ENCODE data around the gene APOA5.

DNA sequence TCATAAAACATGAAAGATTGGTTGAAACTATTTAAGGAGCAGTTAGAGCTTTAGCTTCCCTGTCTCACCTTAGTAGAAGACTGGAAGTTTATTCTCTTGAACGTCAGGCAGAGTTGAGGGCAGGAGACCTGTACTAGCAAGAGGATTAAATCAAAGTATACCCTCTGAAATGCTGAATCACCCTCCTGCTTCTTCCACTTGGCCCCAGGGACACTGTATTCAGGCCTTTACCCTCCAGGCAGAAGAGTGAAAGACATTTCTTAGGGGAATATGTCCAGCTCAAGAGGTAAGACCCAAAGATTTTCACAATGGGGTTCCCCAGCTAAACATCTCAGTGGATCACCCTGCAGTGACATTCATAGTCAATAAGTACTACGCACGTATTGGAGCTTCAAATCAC lies 19.5 kb upstream of the APOA5 start:
- TF ChIP-seq, protein P1, sequence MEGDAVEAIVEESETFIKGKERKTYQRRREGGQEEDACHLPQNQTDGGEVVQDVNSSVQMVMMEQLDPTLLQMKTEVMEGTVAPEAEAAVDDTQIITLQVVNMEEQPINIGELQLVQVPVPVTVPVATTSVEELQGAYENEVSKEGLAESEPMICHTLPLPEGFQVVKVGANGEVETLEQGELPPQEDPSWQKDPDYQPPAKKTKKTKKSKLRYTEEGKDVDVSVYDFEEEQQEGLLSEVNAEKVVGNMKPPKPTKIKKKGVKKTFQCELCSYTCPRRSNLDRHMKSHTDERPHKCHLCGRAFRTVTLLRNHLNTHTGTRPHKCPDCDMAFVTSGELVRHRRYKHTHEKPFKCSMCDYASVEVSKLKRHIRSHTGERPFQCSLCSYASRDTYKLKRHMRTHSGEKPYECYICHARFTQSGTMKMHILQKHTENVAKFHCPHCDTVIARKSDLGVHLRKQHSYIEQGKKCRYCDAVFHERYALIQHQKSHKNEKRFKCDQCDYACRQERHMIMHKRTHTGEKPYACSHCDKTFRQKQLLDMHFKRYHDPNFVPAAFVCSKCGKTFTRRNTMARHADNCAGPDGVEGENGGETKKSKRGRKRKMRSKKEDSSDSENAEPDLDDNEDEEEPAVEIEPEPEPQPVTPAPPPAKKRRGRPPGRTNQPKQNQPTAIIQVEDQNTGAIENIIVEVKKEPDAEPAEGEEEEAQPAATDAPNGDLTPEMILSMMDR (conservative IDR thresholded peaks at IDR 0.05) = no peak
- no peak for TF ChIP-seq ZFX (IDR thresholded peaks at IDR 0.05)

Data from C4-2B (cell line).